ENCODE measurements around the gene ARHGAP8.
"Not testable (repeated sequence)": the region's sequence is repeated elsewhere in the genome, so short reads cannot be mapped to it uniquely, and the experiment has no call there.

The ARHGAP8 gene

DNA sequence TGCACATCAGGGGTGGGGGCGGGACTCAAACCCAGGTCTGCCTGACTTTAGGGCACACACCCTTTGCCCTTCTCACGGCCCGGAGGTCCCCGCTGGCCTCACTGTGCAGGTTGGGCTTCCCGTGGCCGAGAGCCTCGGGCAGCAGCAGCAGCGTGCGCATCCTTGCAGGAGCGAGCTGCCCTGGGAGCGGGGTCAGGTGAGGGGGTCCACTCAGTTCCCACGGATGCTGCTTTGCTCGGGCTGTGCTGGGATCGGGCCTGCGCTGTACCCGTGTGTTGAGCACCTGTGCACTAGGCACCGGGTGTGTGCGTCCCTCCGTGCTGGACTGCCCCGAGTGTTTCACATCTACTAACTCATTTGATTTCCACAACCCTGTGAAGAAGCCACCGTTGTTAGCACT lies 25.2 kb upstream of the ARHGAP8 start:
- no peak for DNase-seq

DNA sequence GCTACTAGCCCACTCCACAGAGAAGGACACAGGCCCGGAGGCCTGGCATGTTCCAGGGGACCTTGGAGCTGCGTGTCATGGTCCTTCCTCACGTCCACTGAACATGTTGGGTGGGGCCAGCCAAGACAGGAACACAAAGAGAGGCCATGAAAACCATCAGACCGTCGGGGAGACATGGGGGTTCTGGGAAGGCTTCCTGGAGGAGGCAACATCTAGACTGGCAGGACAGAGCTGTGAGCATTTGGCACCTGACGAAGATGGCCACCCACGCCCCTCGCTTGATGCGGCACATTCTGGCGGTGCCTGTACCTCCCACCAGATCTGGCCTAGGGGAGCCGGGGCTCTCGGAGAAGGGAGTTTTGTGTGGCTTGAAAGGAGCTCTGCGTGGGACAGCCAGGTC lies 24.7 kb upstream of the ARHGAP8 start:
- DNase-seq, result no peak

DNA sequence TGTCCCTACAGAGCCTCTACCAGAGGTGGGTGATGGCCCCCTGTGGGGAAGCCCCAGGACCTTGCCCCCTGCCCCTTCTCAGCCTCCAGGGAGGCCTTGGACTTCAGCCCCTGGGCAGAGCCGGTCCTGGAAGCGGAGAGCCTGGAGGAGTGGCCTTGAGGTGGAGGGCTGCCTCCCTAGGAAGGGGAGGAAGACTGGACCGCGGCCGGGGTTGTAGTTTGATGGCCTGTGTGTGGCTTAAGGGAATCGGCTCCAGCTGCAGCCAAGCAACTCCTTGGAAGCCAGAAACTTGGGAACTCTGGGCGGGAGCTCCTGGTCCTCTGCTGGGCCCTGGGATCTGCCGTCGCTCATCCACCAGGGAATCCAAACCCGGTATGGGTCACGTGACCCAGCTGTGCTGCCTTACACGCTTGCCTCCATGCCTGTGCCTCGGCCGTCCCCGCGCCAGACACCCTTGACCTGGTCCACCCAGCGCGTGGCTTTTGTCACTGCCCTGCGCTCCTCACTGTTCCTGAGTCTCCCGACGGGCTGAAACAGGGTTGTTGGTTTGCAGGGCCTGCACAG lies 23.5 kb upstream of the ARHGAP8 start:
- DNase-seq, result no peak

DNA sequence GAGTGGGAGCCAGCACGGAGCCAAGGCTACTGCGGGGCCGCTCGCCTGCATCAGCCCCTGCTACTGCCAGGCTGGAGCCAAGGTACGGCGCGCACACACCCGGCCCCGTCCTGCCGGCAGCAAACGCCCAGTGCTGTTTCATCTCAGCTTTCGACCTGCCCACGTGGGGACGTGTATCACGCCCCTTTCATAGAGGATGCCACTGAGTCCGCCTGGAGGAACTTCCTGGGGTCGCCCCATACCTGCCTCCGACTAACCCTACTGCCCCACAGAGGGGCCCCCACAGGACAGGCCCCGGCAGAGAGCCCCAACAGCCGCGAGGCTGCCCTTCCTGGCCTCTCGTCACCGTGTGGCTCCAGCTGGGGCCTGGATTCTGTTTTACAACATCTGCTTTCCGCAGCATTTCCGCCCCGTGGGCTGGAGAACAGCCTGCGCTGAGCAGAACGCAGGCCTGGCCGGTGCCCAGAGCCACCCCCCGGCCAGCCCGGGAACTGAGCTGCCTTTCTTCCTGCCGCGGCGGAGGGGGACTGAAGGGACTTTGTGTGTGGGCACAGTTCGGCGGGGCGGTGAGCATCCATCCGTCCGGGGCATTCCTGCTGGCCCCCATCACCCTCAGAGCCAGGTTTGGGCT lies 22.9 kb upstream of the ARHGAP8 start:
- no peak for DNase-seq

DNA sequence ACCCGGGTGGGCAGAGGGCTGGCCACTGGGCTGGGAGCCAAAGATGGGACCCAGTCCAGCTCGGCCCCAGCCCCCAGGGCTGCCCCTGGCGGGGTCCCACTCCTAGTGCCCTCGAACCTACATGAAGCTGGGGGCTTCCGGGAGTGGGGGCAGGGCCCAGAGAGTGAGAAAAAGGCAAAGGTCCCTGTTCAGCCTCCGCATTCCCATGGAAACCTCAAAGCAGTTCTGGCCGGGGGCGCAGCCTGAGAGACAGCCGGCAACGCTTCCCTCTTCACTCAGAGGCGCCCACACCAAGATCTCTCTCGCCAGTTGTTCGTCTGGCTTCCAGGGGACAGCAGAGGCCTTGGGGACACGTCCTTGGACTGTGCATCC lies 22.4 kb upstream of the ARHGAP8 start:
- DNase-seq, result no peak

DNA sequence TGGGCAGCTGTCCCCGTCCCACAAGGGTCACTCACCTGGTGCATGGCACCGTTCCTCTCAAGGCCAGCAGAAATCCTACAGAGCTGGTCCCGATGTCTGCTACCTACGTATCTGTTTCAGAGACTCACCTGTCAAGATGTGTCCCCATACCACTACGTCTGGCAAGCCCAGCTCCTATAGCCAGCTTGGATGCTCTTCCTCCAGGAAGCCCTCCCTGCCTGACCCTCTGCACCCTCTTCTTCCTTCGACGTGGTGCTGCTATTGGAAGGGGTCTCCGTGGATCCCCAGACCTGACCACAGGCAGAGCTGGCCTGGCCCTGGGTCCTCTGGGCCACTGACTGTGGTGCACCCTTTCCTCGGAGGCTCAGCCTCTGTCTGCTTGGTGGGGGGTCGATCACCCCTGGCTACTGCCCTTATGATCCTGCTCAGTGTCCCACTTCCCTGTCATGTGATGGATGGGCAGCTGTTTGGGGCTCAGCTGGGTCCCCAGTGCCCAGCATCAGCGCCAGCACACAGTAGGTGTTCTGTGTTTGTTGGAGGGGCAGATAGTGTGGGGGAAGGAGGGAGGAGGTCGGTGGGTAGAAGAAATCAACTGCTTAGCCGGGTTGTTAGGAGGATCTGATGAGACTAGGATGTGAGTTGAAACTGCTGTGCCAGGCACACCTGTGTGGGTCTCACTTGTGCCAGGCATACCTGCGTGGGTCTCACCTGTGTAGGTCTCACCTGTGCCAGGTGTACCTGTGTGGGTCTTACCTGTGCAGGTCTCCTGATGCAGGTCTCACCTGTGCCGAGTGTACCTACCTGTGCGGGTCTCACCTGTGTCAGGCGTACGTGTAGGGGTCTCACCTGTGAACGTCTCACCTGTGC lies 21.7 kb upstream of the ARHGAP8 start:
- DNase-seq, result no peak

DNA sequence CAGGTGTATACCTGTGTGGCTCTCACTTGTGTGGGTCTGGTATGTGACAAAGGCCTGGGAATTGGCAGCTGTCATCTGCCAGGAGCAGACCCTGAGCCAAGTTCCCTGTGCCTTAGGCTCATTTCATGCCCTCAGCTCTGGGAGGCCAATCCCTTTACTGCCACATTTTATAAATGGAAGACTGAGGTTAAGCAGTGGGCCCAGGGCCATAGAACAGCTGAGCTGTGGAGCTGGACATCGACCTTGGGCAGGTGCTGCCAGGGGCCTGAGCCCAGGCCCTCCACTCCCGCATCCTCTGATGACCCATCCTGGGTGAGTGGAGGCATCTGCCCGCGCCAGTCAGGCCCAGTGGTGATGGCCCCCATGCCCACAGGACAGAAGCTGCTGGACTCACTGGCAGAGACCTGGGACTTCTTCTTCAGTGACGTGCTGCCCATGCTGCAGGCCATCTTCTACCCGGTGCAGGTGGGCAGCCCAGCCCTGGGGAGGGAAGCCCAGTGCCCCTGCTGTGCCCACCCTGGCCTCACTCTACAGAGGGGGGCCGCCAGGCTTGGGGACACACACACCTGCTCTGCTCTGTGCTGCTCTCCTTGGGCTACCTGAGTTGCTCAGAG lies 20.9 kb upstream of the ARHGAP8 start:
- DNase-seq, result no peak

DNA sequence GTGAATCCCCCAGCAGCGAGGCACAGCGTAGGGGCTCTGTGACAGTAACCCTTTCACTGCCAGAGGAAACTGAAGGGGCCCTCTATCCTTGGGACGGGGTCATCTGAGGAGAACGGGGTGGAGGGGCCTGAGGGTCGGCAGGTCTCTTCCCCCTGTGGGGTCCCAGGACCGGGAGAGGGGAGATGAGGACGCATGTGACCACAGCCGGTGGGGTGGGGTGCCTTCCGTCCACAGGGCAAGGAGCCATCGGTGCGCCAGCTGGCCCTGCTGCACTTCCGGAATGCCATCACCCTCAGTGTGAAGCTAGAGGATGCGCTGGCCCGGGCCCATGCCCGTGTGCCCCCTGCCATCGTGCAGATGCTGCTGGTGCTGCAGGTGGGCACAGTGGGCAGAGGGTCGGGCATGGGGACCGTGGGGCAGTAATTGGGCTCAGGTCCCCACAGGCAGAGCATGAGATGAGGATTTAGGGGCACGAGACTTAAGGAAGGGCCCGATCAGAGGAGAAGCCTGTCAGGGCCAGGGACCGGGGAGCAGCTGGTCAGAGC lies 20.3 kb upstream of the ARHGAP8 start:
- no peak for DNase-seq

DNA sequence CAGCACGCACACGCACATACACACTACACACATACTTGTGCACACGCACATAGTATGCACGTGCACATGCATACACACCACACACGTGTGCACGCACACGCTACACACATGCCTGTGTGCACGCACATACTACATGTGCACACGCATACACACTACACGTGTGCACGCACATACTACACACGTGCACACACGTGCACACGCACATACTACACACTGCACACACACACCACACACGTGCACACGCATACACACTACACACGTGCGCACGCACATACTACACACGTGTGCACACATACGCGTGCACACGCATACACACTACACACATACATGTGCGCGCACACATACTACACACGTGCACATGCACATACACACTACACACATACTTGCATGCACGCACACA lies 19.7 kb upstream of the ARHGAP8 start:
- DNase-seq, result no peak

DNA sequence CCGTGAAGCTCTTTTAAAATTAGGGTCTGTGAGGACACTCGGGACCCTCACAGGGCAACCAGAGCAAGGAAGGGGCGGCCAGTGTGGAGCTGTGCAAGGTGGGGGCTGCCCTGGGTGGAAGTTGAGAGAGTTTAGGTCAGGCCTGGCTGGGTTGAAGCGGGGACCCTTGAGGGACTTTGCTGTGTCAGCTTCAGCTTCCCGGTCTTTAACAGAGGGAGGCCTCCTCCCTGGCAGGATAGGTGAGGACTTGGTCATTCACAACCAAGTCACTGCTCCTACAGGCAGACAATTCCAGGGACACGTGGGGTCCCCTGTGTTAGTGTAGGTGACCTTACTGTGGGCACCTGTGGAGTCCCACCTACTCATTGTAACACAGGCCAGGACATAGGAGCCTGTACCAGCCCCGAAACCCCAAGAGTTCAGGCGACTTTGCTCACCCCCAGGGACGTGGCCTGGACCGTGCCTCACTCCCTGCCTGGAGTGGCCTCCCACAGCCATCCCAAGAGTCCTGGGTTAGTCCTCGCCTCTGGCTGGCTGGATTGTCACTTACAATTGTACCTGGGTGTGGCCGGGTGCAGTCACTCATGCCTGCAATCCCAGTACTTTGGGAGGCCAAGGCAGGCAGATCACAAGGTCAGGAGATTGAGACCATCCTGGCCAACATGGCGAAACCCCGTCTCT lies 18.8 kb upstream of the ARHGAP8 start:
- DNase-seq, result no peak

DNA sequence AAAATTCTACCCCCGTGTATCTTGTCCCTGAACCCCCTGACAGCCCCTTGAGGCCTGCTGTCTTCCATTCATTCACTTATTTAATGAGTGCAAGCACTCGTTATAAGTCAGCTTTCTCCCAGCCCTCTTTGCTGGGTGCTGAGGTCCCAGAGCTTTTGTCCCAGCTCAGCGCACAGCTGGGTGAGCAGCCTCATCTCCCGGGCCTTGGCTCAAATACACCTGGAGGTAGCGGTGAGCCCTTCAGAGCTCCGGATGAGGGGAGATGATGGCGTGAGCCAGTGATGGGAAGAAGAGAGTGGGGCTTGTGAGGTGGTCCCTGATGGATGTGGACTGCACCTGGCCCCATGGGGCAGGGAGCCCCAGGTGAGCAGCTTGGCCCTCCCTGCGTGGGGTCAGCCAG lies 18.1 kb upstream of the ARHGAP8 start:
- no peak for DNase-seq

DNA sequence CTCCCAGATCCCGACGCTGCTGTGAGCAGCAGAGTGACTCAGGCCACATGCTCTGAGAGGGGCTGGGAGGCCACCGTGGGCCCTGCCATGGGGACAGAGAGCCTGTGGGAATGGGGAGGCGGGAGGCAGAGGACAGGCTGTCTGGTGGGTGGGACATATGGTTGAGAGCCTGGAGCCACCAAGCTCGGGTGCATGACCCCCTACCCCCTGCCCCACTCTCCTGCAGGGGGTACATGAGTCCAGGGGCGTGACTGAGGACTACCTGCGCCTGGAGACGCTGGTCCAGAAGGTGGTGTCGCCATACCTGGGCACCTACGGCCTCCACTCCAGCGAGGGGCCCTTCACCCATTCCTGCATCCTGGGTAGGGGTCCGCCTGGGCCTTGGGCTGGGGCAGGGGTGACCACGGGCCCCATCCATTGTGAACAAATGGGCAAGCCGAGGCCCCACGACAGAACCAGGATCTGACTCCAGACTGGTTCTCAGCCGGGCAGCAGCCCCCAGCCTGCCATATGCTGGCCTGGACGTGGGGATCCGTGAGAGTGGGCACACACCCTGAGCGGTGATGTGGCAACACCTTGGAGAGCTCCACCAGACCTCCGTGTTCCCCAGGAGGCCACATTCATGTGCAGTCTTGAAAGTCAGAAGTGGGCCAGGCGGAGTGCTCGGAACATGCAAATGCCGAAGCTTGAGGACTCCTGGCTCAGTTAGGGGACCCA lies 17.4 kb upstream of the ARHGAP8 start:
- no peak for DNase-seq

DNA sequence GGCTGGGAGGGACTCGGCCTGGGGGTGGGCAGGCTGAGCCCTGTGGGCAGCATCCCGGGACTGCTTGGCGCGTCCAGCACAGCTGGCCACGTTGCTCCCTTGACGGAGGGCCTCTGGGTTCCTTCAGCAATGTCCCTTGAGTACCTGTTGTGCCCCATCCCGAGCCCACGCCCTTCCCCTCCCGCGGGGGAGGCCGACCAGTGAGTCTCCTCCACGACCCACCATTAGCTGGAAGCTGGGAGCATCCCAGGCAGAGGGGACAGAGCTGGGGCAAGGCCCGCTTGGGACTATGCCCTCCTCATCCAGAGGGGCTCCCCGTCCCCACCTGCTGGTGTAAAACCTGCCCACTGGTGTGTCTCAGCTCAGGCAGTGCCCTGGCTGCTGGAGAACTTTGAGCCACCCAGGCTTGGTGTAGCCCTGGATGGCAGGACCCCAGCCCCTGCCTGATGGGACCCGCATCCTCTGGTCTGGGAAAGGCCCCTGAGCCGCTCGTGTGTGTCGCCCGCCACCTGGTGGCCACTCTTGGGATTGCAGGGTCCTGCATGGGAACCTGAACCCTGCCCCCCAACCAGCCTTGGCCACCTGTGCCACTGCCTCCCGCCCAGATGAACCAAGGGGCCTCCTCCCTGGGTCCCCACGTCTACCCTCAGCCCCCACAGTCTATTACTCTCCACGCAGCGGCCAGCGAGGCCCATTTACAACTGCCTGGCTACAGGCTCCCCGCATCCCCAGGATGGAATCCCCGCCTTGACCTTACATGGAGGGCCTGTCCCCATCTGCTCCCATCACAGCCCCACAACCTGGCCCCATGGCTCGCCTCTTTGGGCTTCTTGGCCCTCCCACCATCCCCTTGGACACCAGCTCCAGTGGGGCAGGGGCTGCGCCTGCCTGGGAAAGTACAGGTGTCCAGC lies 16.6 kb upstream of the ARHGAP8 start:
- DNase-seq, result peak; percentile 95

DNA sequence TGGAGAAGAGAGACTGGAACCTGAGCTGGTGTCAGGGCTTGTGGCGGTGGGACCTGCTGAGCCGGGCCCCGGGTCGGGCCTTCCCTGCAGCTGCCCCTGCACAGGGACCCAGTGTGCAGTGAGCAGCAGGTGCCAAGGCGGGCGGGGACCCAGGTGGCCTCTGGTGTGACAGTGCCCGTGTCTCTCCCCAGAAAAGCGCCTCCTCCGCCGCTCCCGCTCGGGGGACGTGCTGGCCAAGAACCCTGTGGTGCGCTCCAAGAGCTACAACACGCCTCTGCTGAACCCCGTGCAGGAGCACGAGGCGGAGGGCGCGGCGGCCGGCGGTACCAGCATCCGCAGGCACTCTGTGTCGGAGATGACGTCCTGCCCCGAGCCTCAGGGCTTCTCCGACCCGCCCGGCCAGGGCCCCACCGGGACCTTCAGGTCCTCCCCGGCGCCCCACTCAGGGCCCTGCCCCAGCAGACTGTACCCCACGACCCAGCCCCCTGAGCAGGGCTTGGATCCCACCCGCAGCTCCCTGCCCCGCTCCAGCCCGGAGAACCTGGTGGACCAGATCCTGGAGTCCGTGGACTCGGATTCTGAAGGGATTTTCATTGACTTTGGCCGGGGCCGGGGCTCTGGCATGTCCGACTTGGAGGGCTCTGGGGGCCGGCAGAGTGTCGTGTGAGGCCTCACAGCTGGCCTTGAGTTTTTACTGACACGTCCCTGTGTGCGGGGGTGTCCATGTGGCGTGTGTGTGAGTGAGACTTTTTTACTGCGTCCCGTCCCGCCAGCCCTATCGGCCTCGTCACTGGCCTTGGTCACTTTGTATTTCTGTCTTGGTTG lies 15.6 kb upstream of the ARHGAP8 start:
- no peak for DNase-seq

DNA sequence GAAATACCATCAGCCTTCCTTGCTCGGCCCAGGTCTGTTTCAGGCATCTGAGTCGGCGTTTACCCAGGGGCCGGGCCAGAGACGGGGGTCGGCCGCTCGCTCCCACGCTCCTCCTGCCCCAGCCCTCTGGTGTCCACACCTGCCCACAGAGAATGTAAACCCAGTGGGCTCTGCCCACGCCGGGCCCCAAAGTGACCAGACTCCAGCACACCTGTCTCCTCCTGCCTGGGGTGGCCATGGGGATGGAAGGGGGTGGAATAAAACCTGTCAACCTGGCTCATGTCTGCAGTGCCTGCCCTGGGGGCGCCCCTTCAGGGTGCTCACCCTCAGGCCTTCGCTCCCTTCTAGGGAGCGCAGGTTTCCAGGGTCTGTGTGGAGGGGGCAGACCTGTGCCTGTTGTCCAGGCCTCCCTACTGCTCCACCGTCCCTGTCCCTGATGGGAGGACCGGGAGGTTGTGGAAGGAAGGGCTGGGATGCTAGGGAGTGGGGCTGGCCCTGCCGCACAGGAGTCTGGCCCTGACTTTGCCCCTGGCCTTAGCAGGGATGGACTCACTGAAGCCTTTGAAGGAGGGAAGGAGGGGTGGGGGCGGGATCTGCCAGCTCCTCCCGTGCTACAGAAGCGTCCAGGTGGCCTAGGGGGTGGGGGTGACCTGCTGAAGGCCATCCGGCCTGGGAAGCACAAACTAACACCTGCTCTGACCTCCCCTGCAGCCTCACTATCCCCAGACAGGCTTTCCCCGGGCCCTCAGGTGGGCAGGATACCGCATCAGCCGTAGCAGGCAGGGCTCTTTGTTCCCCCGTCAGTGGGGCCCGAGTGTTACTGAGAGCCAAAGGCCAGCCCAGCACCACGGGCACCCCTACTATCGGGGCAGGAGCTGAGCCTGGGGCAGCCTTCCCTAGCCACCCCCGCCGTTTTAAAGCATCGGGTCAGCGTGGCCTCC lies 14.7 kb upstream of the ARHGAP8 start:
- no peak for DNase-seq

DNA sequence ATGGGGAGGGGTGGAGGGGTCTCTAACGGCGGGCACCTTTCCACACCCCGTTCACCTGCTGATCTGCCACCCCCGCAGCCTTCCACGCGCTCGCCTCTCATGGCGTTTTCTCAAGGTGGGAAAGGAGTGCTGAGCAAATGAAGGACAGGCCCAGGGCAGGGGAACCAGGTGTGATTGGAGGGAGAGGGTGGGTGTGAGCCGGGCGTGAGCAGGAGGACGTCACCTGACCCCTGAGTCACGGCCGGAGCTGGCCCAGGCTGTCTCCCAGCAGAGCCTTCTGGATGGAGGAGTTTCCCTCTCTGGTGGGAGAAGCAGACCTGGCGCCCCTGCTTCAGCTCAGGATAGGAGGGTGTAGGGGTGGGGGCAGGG lies 14.0 kb upstream of the ARHGAP8 start:
- no peak for DNase-seq

DNA sequence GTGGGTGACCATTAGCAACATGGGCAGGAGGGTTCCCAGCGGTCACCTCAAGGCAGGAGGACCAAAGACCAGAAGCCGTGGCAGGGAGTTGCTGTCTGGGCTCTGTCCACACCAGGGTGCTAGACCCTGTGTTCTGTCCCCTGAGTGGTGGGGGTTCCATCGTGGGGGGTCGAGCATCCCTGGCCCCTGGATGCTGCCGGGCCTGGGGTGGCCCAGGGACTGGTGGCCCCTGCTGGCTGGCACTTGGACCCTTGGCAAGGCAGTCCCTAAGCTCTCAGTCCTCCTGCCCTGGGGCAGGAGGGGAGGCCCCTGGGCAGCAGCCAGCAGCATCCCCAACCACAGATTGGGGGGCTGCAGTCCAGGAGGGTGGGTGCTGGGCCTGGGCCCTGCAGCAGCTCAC lies 13.4 kb upstream of the ARHGAP8 start:
- no peak for DNase-seq

DNA sequence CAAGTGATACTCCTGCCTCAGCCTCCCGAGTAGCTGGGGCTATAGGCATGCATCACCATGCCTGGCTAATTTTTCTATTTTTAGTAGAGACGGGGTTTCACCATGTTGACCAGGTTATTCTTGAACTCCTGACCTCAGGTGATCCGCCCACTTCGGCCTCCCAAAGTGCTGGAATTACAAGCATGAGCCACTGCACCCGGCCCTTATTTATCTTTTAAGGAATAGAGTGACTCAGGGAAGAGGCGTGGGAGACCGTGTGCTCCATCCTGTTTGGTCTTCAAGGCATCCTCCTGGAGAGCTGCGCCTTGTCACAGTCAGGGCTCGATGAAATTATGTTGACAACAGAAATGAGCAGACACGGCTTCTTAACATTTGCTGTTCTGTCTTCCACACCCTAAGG lies 12.7 kb upstream of the ARHGAP8 start:
- DNase-seq, result not testable (repeated sequence)

DNA sequence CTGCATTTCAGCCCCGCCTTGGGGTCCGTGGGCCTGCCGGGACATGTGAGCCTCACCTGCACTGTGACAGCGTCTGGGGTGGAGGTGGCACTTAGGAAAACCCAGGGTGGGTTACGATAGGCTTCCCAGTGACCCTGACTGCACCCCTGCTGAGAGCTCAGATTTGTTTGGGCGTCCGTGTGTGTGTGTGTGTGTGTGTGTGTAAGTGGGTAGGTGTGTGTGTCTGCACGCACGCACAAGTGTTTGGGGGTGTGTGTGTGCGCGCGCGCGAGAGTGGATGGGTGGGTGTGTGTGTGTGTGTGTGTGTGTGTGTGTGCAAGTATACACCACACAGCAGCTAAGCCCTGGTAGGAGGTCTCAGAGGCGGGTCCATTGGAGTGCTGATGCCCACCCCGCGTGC lies 12.1 kb upstream of the ARHGAP8 start:
- DNase-seq, result no peak

Measured in activated effector memory CD4-positive, alpha-beta T cell treated with anti-CD3 and anti-CD28 coated beads, Interleukin-2, amount 50 U/mL, for 16 hours (primary cell).